Thymus (tissue), 11 donors: Measurements from ENCODE around the gene ASCC2. TPM values are rescaled to one million over a fixed set of nuclear protein-coding genes. Genes with fewer than 3 reads are reported as not detected.
"Not testable (repeated sequence)": the region's sequence is repeated elsewhere in the genome, so short reads cannot be mapped to it uniquely, and the experiment has no call there.

Experiments used
- DNase-seq, 9 donors: peaks; one replicate each; pipeline ENCODE4 v3.0.0-alpha.2; 2013; ENCODE audit warnings: low spot score in 9 of 9, low read depth in 6 of 9, missing footprints in 1 of 9
- H3K27ac ChIP-seq, 2 donors: one replicate each; pipeline ENCODE4 v1.5.1; 2013; ENCODE audit warnings: control low read depth in 1 of 2, low read depth in 1 of 2, low read length in 1 of 2, mild to moderate bottlenecking in 1 of 2, moderate library complexity in 1 of 2
- H3K27me3 ChIP-seq, 2 donors: one replicate each; pipeline ENCODE4 v1.5.1; 2013; ENCODE audit warnings: low read length in 1 of 2; ENCODE audit not compliant: control insufficient read depth in 2 of 2, insufficient read depth in 1 of 2
- H3K36me3 ChIP-seq, 2 donors: one replicate each; pipeline ENCODE4 v1.5.1; 2013; ENCODE audit warnings: low read length in 1 of 2, mild to moderate bottlenecking in 1 of 2, moderate library complexity in 1 of 2; ENCODE audit not compliant: control insufficient read depth in 2 of 2, insufficient read depth in 2 of 2
- H3K4me1 ChIP-seq, 2 donors: one replicate each; pipeline ENCODE4 v1.5.1; 2013; ENCODE audit warnings: low read length in 2 of 2; ENCODE audit not compliant: control insufficient read depth in 2 of 2, insufficient read depth in 2 of 2
- H3K4me3 ChIP-seq, 2 donors: one replicate each; pipeline ENCODE4 v1.5.1; 2013; ENCODE audit warnings: low read length in 2 of 2, control low read depth in 1 of 2, mild to moderate bottlenecking in 1 of 2
- H3K9me3 ChIP-seq, 2 donors: one replicate each; pipeline ENCODE4 v1.5.1; 2013; ENCODE audit warnings: low read length in 1 of 2, mild to moderate bottlenecking in 1 of 2; ENCODE audit not compliant: control insufficient read depth in 2 of 2, insufficient read depth in 1 of 2
- WGBS: extraction: QIAGEN DNeasy Blood & Tissue Kit; methylation state at CpG from one replicate; pipeline ENCODE4 v1.1.7; 2013; 5-methylcytosine and 5-hydroxymethylcytosine counted together
- polyA plus RNA-seq: library from polyadenylated mRNA; stranded (reverse); fragments of 200-250 nt; gene quantifications from one replicate; pipeline ENCODE4 v1.2.3, GENCODE V29; 2013
- total RNA-seq: library from RNA; stranded (reverse); fragments of 120-200 nt; gene quantifications from one replicate; pipeline ENCODE4 v1.2.4, GENCODE V29; 2013
- donor health status: healthy.

The ASCC2 gene
- total and polyA plus RNA-seq, 2 donors = 26.4 to 51.8 TPM

GRCh38 chr22:29842740-29843139 lies 4.7 kb upstream of the ASCC2 start:
- Histone ChIP-seq H3K4me3 (no peak overlapping the region), H3K9me3 (peaks cover 0 to 5% of the 10 kb centered on the region in 2 donors), H3K4me1 (peaks cover 4 to 6% of the 10 kb centered on the region in 2 donors), H3K27ac (no peak overlapping the region), H3K36me3 (no peaks in the 10 kb centered on the region), H3K27me3 (no peaks in the 10 kb centered on the region)
- 95% methylated on average over 2 of the region's 2 CpGs for WGBS
- DNase-seq = no peak

GRCh38 chr22:29842172-29842571 lies 4.1 kb upstream of the ASCC2 start:
- Histone ChIP-seq H3K4me1 (peaks cover 10 to 11% of the 10 kb centered on the region in 2 donors), H3K9me3 (peaks cover 0 to 5% of the 10 kb centered on the region in 2 donors), H3K27me3 (no peaks in the 10 kb centered on the region), H3K36me3 (no peaks in the 10 kb centered on the region), H3K27ac (no peak overlapping the region), H3K4me3 (no peak overlapping the region)
- 98% methylated on average over 2 of the region's 2 CpGs for WGBS
- DNase-seq = no peak

DNA sequence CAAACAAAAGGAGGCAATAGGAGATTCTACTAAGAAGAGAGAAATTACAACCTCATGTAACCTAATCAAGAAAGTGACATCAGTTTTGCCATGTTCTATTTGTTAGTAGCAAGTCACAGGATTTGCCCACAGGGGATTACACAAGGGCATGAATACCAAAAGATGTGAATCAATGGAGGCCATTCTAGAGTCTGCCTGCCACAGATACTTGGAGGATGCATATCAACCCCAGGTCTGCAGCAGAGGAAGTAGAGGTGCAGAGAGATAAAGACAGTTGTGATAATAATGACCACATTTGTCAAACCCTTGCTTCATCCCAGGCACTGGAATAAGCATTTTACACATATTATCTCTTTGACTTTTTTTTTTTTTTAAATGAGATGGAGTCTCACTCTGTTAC lies 2.4 kb upstream of the ASCC2 start:
- H3K36me3 ChIP-seq = no peaks in the 10 kb centered on the region
- H3K4me3 ChIP-seq = no peak overlapping the region
- no peaks in the 10 kb centered on the region for H3K9me3 ChIP-seq
- DNase-seq = no peak
- no peak overlapping the region for H3K27ac ChIP-seq
- peaks cover 14 to 15% of the 10 kb centered on the region in 2 donors for H3K4me1 ChIP-seq
- no peaks in the 10 kb centered on the region for H3K27me3 ChIP-seq

- Histone ChIP-seq H3K27me3 (no peaks in the 10 kb centered on the region), H3K4me1 (peaks cover 14 to 15% of the 10 kb centered on the region in 2 donors), H3K27ac (no peak overlapping the region), H3K36me3 (peaks cover 3% of the 10 kb centered on the region in 2 donors), H3K4me3 (peak overlapping the region in 1 of 2 donors; percentile 92), H3K9me3 (no peaks in the 10 kb centered on the region)
- 93% methylated on average over 1 of the region's 1 CpG for WGBS
- DNase-seq = no peak
Measured at GRCh38 chr22:29839039-29839438, 965 bp upstream of the ASCC2 start.

GRCh38 chr22:29838599-29838956 lies 504 bp upstream of the ASCC2 start:
- WGBS = 21% methylated on average over 5 of the region's 5 CpGs
- Histone ChIP-seq H3K36me3 (peaks cover 4 to 6% of the 10 kb centered on the region in 2 donors), H3K27me3 (no peaks in the 10 kb centered on the region), H3K27ac (peak overlapping the region; percentile 80 to 90), H3K4me1 (peaks cover 14 to 15% of the 10 kb centered on the region in 2 donors), H3K9me3 (no peaks in the 10 kb centered on the region), H3K4me3 (peak overlapping the region; percentile 92 to 99)
- DNase-seq = no peak

- Histone ChIP-seq H3K4me3 (peak overlapping the region in 1 of 2 donors; percentile 92), H3K36me3 (peaks cover 16 to 19% of the 10 kb centered on the region in 2 donors), H3K4me1 (peaks cover 14 to 15% of the 10 kb centered on the region in 2 donors)
- DNase-seq, H3K27me3 ChIP-seq, H3K27ac ChIP-seq, H3K9me3 ChIP-seq: not testable (repeated sequence)
- WGBS = 97% methylated on average over 18 of the region's 18 CpGs
Measured at GRCh38 chr22:29836791-29837370, 1.2 kb downstream of the ASCC2 start.

GRCh38 chr22:29834046-29834445 lies 4.0 kb downstream of the ASCC2 start:
- H3K4me1 ChIP-seq = peaks cover 14 to 15% of the 10 kb centered on the region in 2 donors
- no peak overlapping the region for H3K27ac ChIP-seq
- 100% methylated on average over 1 of the region's 1 CpG for WGBS
- H3K27me3 ChIP-seq = no peaks in the 10 kb centered on the region
- H3K36me3 ChIP-seq = peaks cover 34 to 42% of the 10 kb centered on the region in 2 donors
- H3K9me3 ChIP-seq = no peaks in the 10 kb centered on the region
- H3K4me3 ChIP-seq = no peak overlapping the region
- no peak for DNase-seq

DNA sequence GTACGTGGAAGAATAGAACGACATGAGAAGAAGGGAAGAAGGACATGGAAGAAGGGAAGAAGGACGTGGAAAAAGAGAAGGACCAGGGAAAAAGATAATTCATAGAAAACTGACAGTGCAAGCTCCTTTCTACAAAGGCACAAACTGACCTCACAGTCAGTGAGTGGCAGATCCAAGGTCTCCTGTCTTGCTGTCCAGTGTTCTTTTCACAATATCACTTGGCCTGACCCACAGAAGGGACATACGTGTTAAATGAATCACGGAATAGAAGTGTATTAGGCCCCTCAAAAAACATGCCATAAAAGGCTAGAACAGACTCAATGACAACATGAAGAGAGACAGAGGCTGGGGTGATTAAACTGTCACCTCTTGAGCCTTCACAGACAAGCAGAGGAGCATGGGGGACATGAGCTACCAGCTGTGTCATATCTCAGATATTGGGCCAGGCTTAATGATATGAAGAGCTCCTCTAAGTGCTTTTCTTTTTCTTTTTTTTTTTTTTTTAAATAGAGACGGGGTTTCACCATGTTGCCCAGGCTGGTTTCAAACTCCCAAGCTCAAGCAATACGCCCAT lies 4.6 kb downstream of the ASCC2 start:
- Histone ChIP-seq H3K36me3 (peaks cover 35 to 45% of the 10 kb centered on the region in 2 donors), H3K4me1 (peaks cover 9 to 11% of the 10 kb centered on the region in 2 donors), H3K9me3 (no peaks in the 10 kb centered on the region), H3K27me3 (no peaks in the 10 kb centered on the region), H3K27ac (no peak overlapping the region), H3K4me3 (no peak overlapping the region)
- WGBS = 96% methylated on average over 7 of the region's 7 CpGs
- DNase-seq = no peak

DNA sequence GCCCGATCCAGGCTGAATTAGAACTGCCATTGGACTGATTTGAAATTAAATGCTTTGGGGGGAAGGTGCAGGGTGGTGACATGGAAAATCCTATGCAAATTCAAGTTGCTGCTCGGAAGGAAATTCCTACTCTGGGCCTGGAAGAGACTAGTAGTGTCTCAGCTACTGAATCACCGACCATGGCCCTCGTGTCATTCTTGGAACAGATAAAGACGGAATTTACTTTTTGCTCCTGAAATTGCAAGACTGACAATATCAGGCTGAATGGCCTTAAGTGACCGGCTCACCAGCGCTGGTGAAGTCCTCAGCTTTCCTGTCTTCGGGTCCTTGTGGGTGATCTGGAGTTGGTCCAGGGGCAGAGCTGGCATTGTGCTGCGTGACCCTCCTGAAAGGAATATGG lies 6.1 kb downstream of the ASCC2 start:
- no peak overlapping the region for H3K27ac ChIP-seq
- DNase-seq = no peak
- WGBS = 98% methylated on average over 9 of the region's 9 CpGs
- H3K9me3 ChIP-seq = no peaks in the 10 kb centered on the region
- H3K36me3 ChIP-seq = peaks cover 46 to 51% of the 10 kb centered on the region in 2 donors
- H3K4me3 ChIP-seq = no peak overlapping the region
- no peaks in the 10 kb centered on the region for H3K27me3 ChIP-seq
- H3K4me1 ChIP-seq = peaks cover 1 to 2% of the 10 kb centered on the region in 2 donors
